K562 (cell line): ENCODE data around the gene ACOT7. TPM values are rescaled to one million over a fixed set of nuclear protein-coding genes. Genes with fewer than 3 reads are reported as not detected.

Experiments
- ATAC-seq: fragments of 200-7000 bp; cut with Tn5 transposase; 3 replicates; pipeline ENCODE4 v1.9.1; 2020; ENCODE audit warnings: moderate library complexity
- BruUV-seq: library from RNA; stranded (reverse); fragments of 400-500 nt; replicated peaks from 2 replicates; lab custom pipeline; 2021; lab: Mats Ljungman, UMichigan
- CTCF ChIA-PET: fragments of 300-600 bp; formaldehyde crosslinking; extraction: SDS; loops from one replicate; lab custom pipeline; 2021; ENCODE audit warnings: low intra/inter-chr PET ratio; lab: Yijun Ruan, JAX
- POLR2A ChIA-PET: fragments of 300-600, 350-650 bp; sonication (Branson Sonifier 250); formaldehyde crosslinking; extraction: SDS; loops from one replicate; lab custom pipeline; 2021; ENCODE audit warnings: antibody characterized with exemption, inconsistent platforms; lab: Yijun Ruan, JAX
- DNase-seq, 4 experiments: peaks; one replicate each; pipeline versions ENCODE4 v3.0.0 to v3.0.0-alpha.2; 2011 to 2018; ENCODE audit warnings: low spot score in 3 of 4, mixed read lengths in 3 of 4; ENCODE audit errors: extremely low read depth in 1 of 4
- FAIRE-seq: peaks from 2 replicates; lab custom pipeline; 2011; peaks lifted over from hg19 to GRCh38; lab: Jason Lieb, UNC
- H2AFZ ChIP-seq: 2 replicates; pipeline ENCODE4 v1.6.0; 2011; ENCODE audit warnings: low read depth, low read length, control low read depth, inconsistent platforms
- H3K27ac ChIP-seq: fragments of 200-600 bp; 3 replicates; pipeline ENCODE4 v1.8.0; 2011; ENCODE audit warnings: low read depth, mild to moderate bottlenecking, control low read depth, inconsistent platforms, low read length, moderate library complexity, mixed read lengths; ENCODE audit errors: extremely low read depth
- H3K27me3 ChIP-seq, 2 experiments: fragments of 300-600 bp in 1 of 2; 2 replicates in 1 of 2; 3 replicates in 1 of 2; pipeline versions ENCODE4 v1.6.0 to v1.8.0; 2011; ENCODE audit warnings: inconsistent platforms in 2 of 2, low read length in 2 of 2, mild to moderate bottlenecking in 1 of 2, mixed read lengths in 1 of 2, moderate library complexity in 1 of 2; ENCODE audit not compliant: control insufficient read depth in 2 of 2, insufficient read depth in 2 of 2
- H3K36me3 ChIP-seq: fragments of 300-600 bp; 3 replicates; pipeline ENCODE4 v1.8.0; 2011; ENCODE audit warnings: mild to moderate bottlenecking, low read length, inconsistent platforms; ENCODE audit not compliant: control insufficient read depth, insufficient read depth
- H3K4me1 ChIP-seq, 2 experiments: fragments of 200-600 bp in 1 of 2; replicated peaks in 1 of 2; 2 replicates in 1 of 2; 3 replicates in 1 of 2; pipeline versions ENCODE4 v1.5.1 to v1.8.0; 2011; ENCODE audit warnings: inconsistent platforms in 2 of 2, low read length in 2 of 2, mild to moderate bottlenecking in 1 of 2, mixed read lengths in 1 of 2, moderate library complexity in 1 of 2; ENCODE audit not compliant: control insufficient read depth in 2 of 2, insufficient read depth in 2 of 2
- H3K4me2 ChIP-seq: 2 replicates; pipeline ENCODE4 v1.6.1; 2011; ENCODE audit warnings: low read length, control low read depth, inconsistent platforms, mixed read lengths; ENCODE audit not compliant: insufficient read depth
- H3K4me3 ChIP-seq: fragments of 200-600 bp; sonication (generic), shearing (Covaris generic); 2 replicates; pipeline ENCODE4 v1.5.1; 2016; ENCODE audit warnings: control low read depth, inconsistent platforms
- H3K79me2 ChIP-seq: fragments of 200-600 bp; 3 replicates; pipeline ENCODE4 v1.8.0; 2011; ENCODE audit warnings: low read length, inconsistent platforms; ENCODE audit not compliant: control insufficient read depth, insufficient read depth
- H3K9ac ChIP-seq, 2 experiments: 2 replicates each; pipeline versions ENCODE4 v1.6.0 to v1.6.1; 2011; ENCODE audit warnings: low read depth in 2 of 2, low read length in 2 of 2, control low read depth in 1 of 2, inconsistent platforms in 1 of 2, mild to moderate bottlenecking in 1 of 2, mixed read lengths in 1 of 2; ENCODE audit not compliant: insufficient read depth in 1 of 2
- H3K9me1 ChIP-seq: one replicate; pipeline ENCODE4 v1.6.0; 2011; ENCODE audit warnings: inconsistent platforms, mild to moderate bottlenecking, low read length, moderate library complexity; ENCODE audit not compliant: control insufficient read depth, insufficient read depth
- H3K9me3 ChIP-seq: replicated peaks from 2 replicates; pipeline ENCODE4 v1.5.1; 2011; ENCODE audit warnings: low read depth, low read length, inconsistent platforms; ENCODE audit not compliant: control insufficient read depth, insufficient read depth
- H4K20me1 ChIP-seq: replicated peaks from 2 replicates; pipeline ENCODE4 v1.6.1; 2011; ENCODE audit warnings: low read length, inconsistent platforms, mixed read lengths; ENCODE audit not compliant: control insufficient read depth, insufficient read depth
- BRD9 ChIP-seq: fragments of 450-650 bp; IDR thresholded peaks from 2 replicates; pipeline ENCODE4 v1.6.1; 2018; ENCODE audit warnings: low read depth; ENCODE audit not compliant: partially characterized antibody
- CBFA2T2 ChIP-seq: fragments of 450-650 bp; conservative IDR thresholded peaks from 2 replicates; pipeline ENCODE4 v1.6.1; 2017; ENCODE audit warnings: mild to moderate bottlenecking
- CBX1 ChIP-seq: sonication (generic); IDR thresholded peaks from 2 replicates; pipeline ENCODE4 v1.6.1; 2016; ENCODE audit warnings: antibody characterized with exemption, low read depth, mild to moderate bottlenecking
- CBX5 ChIP-seq: IDR thresholded peaks from 2 replicates; pipeline ENCODE4 v1.6.1; 2014; ENCODE audit warnings: low read depth, borderline replicate concordance
- CHD4 ChIP-seq: fragments of 200-600 bp; sonication (generic); IDR thresholded peaks from 3 replicates; pipeline ENCODE4 v1.6.1; 2012; ENCODE audit warnings: low read depth, mild to moderate bottlenecking, mixed read lengths, low read length, inconsistent platforms; ENCODE audit not compliant: insufficient read depth, insufficient replicate concordance, poor library complexity, severe bottlenecking
- HDGF ChIP-seq: fragments of 450-650 bp; IDR thresholded peaks from 2 replicates; pipeline ENCODE4 v1.6.1; 2016
- HOXB6 ChIP-seq: fragments of 250-450 bp; sonication (Bioruptor Pico); IDR thresholded peaks from 2 replicates; pipeline ENCODE4 v1.5.1; 2022; ENCODE audit warnings: mild to moderate bottlenecking, borderline replicate concordance
- MAZ ChIP-seq, 2 experiments: fragments of 450-650 bp in 1 of 2; sonication (generic) in 1 of 2; formaldehyde crosslinking; IDR thresholded peaks in 1 of 2; conservative IDR thresholded peaks in 1 of 2; 2 replicates each; pipeline versions ENCODE4 v1.4.0 to v1.5.0; 2020; ENCODE audit warnings: mild to moderate bottlenecking in 1 of 2, missing genetic modification reagents in 1 of 2
- MTA1 ChIP-seq: fragments of 450-650 bp; IDR thresholded peaks from 2 replicates; pipeline ENCODE4 v1.6.1; 2017; ENCODE audit warnings: borderline replicate concordance
- POLR3G ChIP-seq: IDR thresholded peaks from 2 replicates; pipeline ENCODE4 v1.6.1; 2011; ENCODE audit not compliant: insufficient read length, insufficient replicate concordance; ENCODE audit errors: extremely low read depth
- RBM39 ChIP-seq: fragments of 200-400 bp; formaldehyde crosslinking; optimal IDR thresholded peaks from 2 replicates; pipeline ENCODE3; 2018; ENCODE audit warnings: low read depth, low read length
- SRF ChIP-seq, 2 experiments: fragments of 250-450, 450-650 bp in 1 of 2; sonication (Bioruptor Pico) in 1 of 2; sonication (generic) in 1 of 2; formaldehyde crosslinking; IDR thresholded peaks; 2 replicates each; pipeline versions ENCODE4 v1.5.0 to v1.5.1; 2020 to 2022; ENCODE audit warnings: mild to moderate bottlenecking in 1 of 2, missing genetic modification reagents in 1 of 2
- YY1 ChIP-seq, 3 experiments: IDR thresholded peaks; 2 replicates each; pipeline ENCODE4 v1.6.1; 2011; ENCODE audit warnings: low read length in 2 of 3, mild to moderate bottlenecking in 2 of 3, moderate library complexity in 2 of 3, borderline replicate concordance in 1 of 3, control low read depth in 1 of 3, low read depth in 1 of 3; ENCODE audit not compliant: insufficient read depth in 3 of 3, insufficient replicate concordance in 2 of 3, control insufficient read depth in 1 of 3, insufficient read length in 1 of 3; ENCODE audit errors: extremely low read depth in 1 of 3
- ZNF146 ChIP-seq: IDR thresholded peaks from one replicate; pipeline ENCODE4 v1.6.1; 2018; ENCODE audit warnings: missing compliant biosample characterization; ENCODE audit not compliant: unreplicated experiment
- WGBS: fragments of 100-300 bp; shearing (Covaris generic); methylation state at CpG from one replicate; pipeline ENCODE4 v1.1.6; 2016; ENCODE audit warnings: low coverage, mixed read lengths; ENCODE audit not compliant: insufficient coverage; ENCODE audit errors: missing lambda C conversion rate; 5-methylcytosine and 5-hydroxymethylcytosine counted together
- in situ Hi-C: fragments of 300-500 bp; cut with MboI; formaldehyde crosslinking; loops from 4 replicates; pipeline ENCODE4 v1.15.0; 2018; ENCODE audit warnings: inconsistent platforms, mixed read lengths
- intact Hi-C: fragments of 100-400 bp; cut with micrococcal nuclease; formaldehyde crosslinking; loops from 2 replicates; pipeline ENCODE4 v1.14.2; 2022
- polyA plus RNA-seq, 8 experiments: library from polyadenylated mRNA; depleted of rRNA in 4 of 8; stranded (reverse) in 5 of 8; unstranded in 3 of 8; fragments of >200 nt; fragmentation: Nextera tagmentation in 2 of 8; fragmentation: Illumina TruSeq in 1 of 8; extraction: Ambion mirVana in 2 of 8; extraction: Trizol in 1 of 8; gene quantifications; 2 replicates each; pipeline versions ENCODE4 v1.2.1 to v1.2.3, GENCODE V29; 2011 to 2014; ENCODE audit warnings: inconsistent platforms in 1 of 8, missing spikeins in 1 of 8
- total RNA-seq, 7 experiments: library from RNA; depleted of rRNA in 6 of 7; stranded (reverse); fragments of >200 nt in 6 of 7; fragmentation: Illumina TruSeq in 2 of 7; extraction: Trizol in 2 of 7; gene quantifications; 2 replicates each; pipeline versions ENCODE4 v1.2.1 to v1.2.3, GENCODE V29; 2011 to 2021; ENCODE audit warnings: low replicate concordance in 1 of 7
- TF ChIP-seq, protein P1 (sequence below), 2 experiments: IDR thresholded peaks; 2 replicates each; pipeline ENCODE4 v1.6.1; 2012; ENCODE audit warnings: improper control_type of control experiment in 2 of 2, low read depth in 2 of 2, low read length in 2 of 2, borderline replicate concordance in 1 of 2
- TF ChIP-seq, protein P2 (sequence below): fragments of 450-650 bp; IDR thresholded peaks from 2 replicates; pipeline ENCODE4 v1.6.1; 2018; ENCODE audit warnings: mild to moderate bottlenecking, low read depth; ENCODE audit not compliant: partially characterized antibody

The ACOT7 gene
- total and polyA plus RNA-seq, 9 of the 15 experiments (the other 6 are each of a cell fraction or from before 2014, with no cell fraction given) = 7.0 to 92.6 (median 37.2) TPM

DNA sequence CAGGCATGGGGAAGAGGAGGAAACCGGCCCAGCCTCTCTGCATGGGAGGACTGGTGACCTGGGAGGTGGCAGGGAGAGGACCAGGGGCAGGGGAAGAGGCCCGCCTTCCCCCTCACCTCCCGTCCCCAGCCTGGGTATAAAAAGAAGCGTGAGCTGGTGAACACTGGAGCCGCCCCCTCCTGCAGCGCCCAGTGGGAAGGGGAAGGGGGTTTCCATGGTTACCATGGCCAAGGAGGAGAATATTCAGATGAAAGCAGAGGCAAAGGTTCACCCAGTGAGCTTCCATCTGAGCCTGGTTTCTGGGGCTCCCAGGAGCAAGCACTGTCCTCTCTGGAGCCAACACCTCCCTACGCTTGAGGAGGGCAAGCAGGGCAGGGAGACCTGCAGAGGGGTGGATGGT lies 54.9 kb downstream of the ACOT7 start:
- Histone ChIP-seq H3K9me1 (peaks cover 6% of the 10 kb centered on the region), H3K4me1 (peaks cover 0 to 8% of the 10 kb centered on the region in 2 experiments; a peak in 1 of 5 replicates), H3K36me3 (peaks cover 10% of the 10 kb centered on the region; the same call in 1 of the 3 replicates)
- CTCF ChIA-PET = no interaction called here
- TF ChIP-seq RBM39 = no peak
- TF ChIP-seq CHD4 = no peak
- TF ChIP-seq, protein P1, sequence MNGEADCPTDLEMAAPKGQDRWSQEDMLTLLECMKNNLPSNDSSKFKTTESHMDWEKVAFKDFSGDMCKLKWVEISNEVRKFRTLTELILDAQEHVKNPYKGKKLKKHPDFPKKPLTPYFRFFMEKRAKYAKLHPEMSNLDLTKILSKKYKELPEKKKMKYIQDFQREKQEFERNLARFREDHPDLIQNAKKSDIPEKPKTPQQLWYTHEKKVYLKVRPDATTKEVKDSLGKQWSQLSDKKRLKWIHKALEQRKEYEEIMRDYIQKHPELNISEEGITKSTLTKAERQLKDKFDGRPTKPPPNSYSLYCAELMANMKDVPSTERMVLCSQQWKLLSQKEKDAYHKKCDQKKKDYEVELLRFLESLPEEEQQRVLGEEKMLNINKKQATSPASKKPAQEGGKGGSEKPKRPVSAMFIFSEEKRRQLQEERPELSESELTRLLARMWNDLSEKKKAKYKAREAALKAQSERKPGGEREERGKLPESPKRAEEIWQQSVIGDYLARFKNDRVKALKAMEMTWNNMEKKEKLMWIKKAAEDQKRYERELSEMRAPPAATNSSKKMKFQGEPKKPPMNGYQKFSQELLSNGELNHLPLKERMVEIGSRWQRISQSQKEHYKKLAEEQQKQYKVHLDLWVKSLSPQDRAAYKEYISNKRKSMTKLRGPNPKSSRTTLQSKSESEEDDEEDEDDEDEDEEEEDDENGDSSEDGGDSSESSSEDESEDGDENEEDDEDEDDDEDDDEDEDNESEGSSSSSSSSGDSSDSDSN (IDR thresholded peaks at IDR 0.05; ENCODE audit: borderline replicate concordance in 1 of 2, low read depth in 2 of 2, low read length in 2 of 2) = no peak
- TF ChIP-seq CBFA2T2 = no peak
- TF ChIP-seq HOXB6 = no peak
- no peak for TF ChIP-seq MAZ (CRISPR knock-in tag; conservative IDR thresholded peaks at IDR 0.05 in 1 of 2, IDR thresholded peaks at IDR 0.05 in 1 of 2)
- no peak for TF ChIP-seq YY1 (IDR thresholded peaks at IDR 0.05; ENCODE audit: borderline replicate concordance in 1 of 3, control insufficient read depth in 1 of 3, extremely low read depth in 1 of 3, insufficient read depth in 3 of 3, insufficient read length in 1 of 3, insufficient replicate concordance in 2 of 3, low read depth in 1 of 3, low read length in 2 of 3)
- TF ChIP-seq POLR3G = no peak
- TF ChIP-seq ZNF146 (CRISPR knock-in tag) = no peak
- no peak for TF ChIP-seq BRD9
- no peak for TF ChIP-seq HDGF
- no peak for TF ChIP-seq MTA1
- TF ChIP-seq, protein P2, sequence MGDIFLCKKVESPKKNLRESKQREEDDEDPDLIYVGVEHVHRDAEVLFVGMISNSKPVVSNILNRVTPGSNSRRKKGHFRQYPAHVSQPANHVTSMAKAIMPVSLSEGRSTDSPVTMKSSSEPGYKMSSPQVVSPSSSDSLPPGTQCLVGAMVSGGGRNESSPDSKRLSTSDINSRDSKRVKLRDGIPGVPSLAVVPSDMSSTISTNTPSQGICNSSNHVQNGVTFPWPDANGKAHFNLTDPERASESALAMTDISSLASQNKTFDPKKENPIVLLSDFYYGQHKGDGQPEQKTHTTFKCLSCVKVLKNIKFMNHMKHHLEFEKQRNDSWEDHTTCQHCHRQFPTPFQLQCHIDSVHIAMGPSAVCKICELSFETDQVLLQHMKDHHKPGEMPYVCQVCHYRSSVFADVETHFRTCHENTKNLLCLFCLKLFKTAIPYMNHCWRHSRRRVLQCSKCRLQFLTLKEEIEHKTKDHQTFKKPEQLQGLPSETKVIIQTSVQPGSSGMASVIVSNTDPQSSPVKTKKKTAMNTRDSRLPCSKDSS = no peak
- TF ChIP-seq CBX1 = no peak
- no peak for TF ChIP-seq CBX5
- TF ChIP-seq SRF (CRISPR knock-in tag; IDR thresholded peaks at IDR 0.05) = no peak
- TF ChIP-seq, all 486 proteins: peak for 0
- Histone ChIP-seq H3K9me3 (no peaks in the 10 kb centered on the region), H3K9ac (no peak overlapping the region), H3K27me3 (no peaks in the 10 kb centered on the region), H3K79me2 (no peaks in the 10 kb centered on the region), H3K4me3 (no peak overlapping the region), H2AFZ (no peak overlapping the region), H3K27ac (no peak overlapping the region), H3K4me2 (no peak overlapping the region), H4K20me1 (peaks cover 13% of the 10 kb centered on the region)
- BruUV-seq = no TSS peak
- WGBS = 74% methylated on average over 7 of the region's 7 CpGs
- intact Hi-C loops = no loop called here
- POLR2A ChIA-PET = interaction anchor here (1.1 kb wide), 1 partner anchor 35 kb away, joined by 4 read pairs; no protein-coding TSS in a partner anchor
- ATAC-seq = no peak
- no peak for FAIRE-seq
- no peak for DNase-seq
- in situ Hi-C loops = no loop called here
